Measurements from ENCODE around the gene HDAC4. TPM values are rescaled to one million over a fixed set of nuclear protein-coding genes. Genes with fewer than 3 reads are reported as not detected.

Gene HDAC4
- total and polyA plus RNA-seq, 9 of the 15 experiments (the other 6 are each of a cell fraction or from before 2014, with no cell fraction given): 0.11 to 20.2 (median 4.0) TPM

GRCh38 chr2:239392072-239392357 is 8.8 kb downstream of the HDAC4 start (continued):
- TF ChIP-seq RNF219 (CRISPR knock-in tag; IDR thresholded peaks at IDR 0.05): no peak
- no peak for TF ChIP-seq ZKSCAN3 (CRISPR knock-in tag; IDR thresholded peaks at IDR 0.05)
- no peak for TF ChIP-seq JUN (IDR thresholded peaks at IDR 0.05; ENCODE audit: borderline replicate concordance, low read depth, low read length)
- no peak for TF ChIP-seq JUN (CRISPR knock-in tag; IDR thresholded peaks at IDR 0.05; ENCODE audit: borderline replicate concordance)
- no peak for TF ChIP-seq IRF1 (CRISPR knock-in tag; IDR thresholded peaks at IDR 0.05; ENCODE audit: borderline replicate concordance)
- TF ChIP-seq BRD4 (IDR thresholded peaks at IDR 0.05): no peak
- no peak for TF ChIP-seq ZBTB43 (CRISPR knock-in tag; IDR thresholded peaks at IDR 0.05)
- TF ChIP-seq ELF1 (tag; IDR thresholded peaks at IDR 0.05): no peak
- TF ChIP-seq TBL1XR1 (IDR thresholded peaks at IDR 0.05; ENCODE audit: low read length in 2 of 2): no peak
- no peak for TF ChIP-seq RBM15 (IDR thresholded peaks at IDR 0.05; ENCODE audit: insufficient read depth, low read length)
- TF ChIP-seq SMC3 (conservative IDR thresholded peaks at IDR 0.05; ENCODE audit: insufficient read depth, low read depth, low read length): no peak
- TF ChIP-seq RBM22 (IDR thresholded peaks at IDR 0.05; ENCODE audit: low read depth, low read length, poor library complexity, severe bottlenecking): no peak
- TF ChIP-seq FOXA3 (CRISPR knock-in tag; conservative IDR thresholded peaks at IDR 0.05 in 1 of 2, IDR thresholded peaks at IDR 0.05 in 1 of 2): no peak
